ENCODE results near the gene SPR.

Gene SPR

DNA sequence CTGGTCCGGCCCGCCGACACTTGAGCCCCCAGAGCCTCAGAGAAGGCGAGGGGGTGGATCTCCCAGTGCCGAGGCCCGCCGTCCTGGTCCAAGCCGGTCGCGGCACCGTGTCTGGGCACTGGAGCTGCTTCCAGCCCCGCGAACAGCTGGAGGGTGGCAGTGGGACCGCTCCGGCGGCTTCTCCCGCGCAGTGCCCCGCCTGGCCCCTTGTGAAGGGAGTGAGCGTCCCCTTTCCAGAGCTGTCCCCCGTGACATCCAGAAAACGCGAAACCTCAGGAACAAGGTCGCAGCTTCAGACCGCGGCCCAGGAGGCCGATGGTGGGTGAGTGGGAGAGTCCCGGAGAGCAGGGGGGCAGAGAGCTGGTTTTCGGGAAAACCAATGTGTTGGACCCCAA, 29.5 kb downstream of the SPR start:
- DNase-seq = no peak

DNA sequence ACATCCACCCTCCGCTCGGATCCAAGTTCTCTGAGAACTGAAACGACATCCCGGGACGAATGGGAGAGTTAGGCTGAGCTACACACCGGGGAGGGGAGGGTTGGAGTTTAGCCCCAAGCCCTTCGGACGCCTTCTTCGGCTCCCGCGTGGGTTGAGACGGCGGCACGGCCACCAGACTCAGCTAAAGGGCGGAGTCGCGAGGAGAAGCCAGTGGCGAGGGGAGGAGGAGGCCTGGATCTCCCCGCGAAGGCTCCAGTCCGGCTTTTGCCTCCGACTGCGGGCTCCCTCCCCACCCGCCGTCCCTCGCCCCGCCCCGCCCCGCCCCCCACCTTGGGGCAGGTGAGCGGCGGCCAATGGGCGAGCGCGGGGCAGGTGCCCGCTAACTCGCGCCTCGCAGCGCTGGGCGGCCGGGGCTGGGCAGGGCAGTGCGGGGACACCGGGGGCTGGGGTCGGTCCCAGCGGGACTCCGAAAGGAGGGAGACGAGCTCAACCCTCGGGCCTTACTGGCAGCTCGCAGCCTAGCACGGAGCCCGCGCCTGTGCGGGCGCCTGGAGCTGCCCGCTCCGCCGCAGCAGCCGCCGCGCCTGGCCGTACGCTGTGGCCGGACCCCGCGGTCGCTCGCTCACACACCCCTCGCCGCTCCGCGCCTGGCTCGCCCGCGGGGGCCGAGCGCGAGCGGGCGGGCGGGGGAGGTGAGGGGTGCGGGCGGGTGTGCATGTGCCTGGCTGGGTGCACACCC, 30.1 kb downstream of the SPR start, which contains the start of gene EMX1:
EMX1 (plus strand) TSS at position 382 of the 739 bp plus-strand sequence; CDS start at position 716, 334 bp downstream.
- no peak for DNase-seq

DNA sequence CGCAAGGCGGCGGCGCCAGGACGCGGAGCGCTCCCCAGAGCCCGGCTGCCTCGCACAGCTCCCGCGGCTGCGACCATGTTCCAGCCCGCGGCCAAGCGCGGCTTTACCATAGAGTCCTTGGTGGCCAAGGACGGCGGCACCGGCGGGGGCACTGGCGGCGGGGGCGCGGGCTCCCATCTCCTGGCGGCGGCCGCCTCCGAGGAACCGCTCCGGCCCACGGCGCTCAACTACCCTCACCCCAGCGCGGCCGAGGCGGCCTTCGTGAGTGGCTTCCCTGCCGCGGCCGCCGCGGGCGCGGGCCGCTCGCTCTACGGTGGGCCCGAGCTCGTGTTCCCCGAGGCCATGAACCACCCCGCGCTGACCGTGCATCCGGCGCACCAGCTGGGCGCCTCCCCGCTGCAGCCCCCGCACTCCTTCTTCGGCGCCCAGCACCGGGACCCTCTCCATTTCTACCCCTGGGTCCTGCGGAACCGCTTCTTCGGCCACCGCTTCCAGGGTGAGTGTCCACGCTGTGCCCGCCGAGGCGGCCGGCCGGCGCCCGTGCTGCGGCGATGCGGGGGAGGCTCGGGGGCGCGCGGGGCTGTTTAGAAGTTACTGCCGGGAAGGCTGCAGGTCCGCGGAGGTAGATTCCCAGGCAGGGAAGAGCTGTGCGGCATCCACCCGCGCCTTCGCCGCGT, 30.8 kb downstream of the SPR start:
- no peak for DNase-seq

DNA sequence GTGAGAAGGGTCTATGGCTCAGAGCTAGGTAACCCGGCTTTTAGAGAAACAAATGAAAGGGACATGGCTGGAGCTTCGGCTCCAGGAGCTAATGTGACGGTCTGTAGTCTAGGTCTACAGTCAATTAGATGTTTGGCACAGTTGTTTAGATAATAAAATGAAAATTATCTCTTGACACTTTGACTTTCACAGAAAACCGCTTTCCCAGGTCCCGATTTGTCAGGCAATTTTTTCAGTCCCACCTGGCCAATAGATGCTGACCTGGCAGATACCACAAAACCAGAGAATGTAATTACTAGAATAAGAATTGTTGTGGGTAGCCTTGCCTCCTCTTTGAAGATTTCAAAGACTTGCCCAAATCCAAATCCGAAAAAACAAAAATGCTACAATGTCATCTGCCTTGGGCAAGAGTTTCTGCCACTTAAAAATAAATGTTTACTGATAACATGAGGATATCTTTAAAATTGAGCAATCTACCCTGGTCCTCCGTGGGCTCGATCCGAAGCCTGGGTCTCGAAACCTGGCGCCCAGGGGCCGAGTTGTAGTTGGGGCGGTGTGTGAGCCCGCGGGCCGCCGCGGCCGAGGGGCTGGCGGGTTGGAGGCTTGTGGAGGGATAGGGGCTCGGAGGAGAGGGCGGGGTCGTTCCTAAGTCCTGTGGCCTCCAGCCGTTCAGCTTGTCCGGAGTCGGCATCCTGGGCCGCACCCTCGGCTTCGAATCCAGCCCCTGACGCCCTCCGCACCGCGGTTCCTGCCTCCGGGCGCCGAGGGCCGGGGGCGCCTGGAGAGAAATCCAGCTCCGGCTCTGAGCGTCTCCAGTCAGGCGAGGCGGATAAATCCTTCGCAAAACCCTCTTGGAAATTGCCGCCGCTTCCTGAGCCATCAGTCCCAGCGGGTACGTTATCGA, 32.5 kb downstream of the SPR start:
- DNase-seq = no peak

DNA sequence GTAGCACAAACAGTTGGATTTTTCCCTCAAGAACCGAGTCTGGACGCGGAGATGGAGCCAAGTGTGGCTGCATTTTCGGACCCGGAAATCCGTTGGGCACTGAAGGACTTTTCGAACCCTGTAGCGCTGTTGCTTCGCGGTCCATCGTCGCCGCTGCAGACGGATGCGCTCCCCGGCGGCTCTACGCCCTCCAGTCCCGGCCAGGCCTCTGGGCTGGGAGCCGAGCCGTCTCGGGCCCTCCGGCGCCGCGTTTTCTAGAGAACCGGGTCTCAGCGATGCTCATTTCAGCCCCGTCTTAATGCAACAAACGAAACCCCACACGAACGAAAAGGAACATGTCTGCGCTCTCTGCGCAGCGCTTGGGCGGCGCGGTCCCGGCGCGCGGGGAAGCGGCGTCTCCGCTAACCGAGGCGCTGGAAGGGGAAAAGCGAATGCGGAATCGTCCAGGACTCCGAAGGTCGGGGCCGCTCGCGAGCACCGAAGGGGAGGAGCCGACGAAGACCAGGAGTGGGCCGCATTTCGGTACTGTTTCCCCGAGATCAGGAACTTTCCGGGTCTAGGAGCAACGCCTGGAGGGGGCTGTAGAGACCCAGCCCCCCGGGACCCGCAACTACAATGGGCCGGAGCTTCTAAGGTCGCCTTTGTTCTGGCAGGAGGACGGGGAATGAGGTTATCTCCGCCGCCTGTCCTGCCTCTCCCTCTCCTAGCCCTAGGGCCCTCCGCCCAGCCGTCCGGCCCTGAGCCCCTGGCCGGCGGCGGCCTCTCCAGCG, 33.3 kb downstream of the SPR start:
- DNase-seq = no peak

DNA sequence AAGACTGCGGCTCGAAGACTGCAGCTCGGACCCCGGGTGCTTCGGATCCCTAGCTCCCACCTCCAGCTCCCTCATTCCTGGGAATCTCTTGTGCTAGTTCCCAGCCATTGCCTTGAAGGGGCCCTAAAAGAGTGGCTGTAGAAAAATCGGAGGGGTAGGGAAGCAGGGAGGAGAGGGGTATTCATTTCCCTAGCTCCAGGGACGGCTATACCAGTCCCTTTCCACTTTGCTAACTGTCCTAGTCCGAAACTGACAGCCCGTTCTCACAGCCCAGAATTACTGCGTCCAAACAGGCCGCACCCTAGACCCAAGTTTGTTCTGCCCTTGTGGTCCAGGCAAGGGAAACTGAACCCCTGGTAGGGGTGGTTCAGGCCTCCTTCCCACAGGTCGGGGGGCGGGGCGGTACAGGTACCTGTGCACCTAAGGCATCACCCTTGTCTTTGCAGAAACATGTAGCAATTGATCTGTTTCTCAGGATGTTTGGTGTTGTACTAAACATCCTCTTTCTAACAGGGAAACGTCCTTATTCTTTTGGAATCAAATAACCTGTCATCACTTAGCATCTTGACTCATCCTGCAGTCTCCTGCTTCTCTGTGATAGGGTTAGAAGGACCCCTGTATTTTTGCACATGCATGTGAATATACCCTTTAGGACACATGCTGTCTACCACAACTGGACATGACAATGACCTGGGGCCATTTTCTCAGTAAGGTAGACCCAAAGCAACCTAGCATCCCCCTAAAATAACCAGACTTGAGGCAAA, 34.1 kb downstream of the SPR start:
- DNase-seq = no peak

DNA sequence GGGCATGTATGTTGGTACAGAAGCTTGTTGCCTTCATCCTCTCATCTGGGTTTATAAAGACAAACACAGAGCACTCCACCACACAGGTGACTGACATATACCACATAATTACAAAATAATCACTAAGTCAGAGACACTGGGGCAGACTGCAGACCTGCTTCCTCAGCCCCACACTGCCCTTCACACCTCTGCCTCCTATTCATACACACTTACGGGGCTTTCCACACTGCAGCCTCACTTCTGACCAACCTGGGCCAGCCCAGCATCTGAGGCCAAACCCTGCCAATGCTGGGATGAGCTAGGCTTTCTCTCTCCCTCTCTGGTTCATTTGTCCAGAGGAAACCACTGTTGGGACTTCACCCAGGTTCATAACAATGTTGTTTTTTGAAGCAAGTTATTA, 34.6 kb downstream of the SPR start:
- no peak for DNase-seq

DNA sequence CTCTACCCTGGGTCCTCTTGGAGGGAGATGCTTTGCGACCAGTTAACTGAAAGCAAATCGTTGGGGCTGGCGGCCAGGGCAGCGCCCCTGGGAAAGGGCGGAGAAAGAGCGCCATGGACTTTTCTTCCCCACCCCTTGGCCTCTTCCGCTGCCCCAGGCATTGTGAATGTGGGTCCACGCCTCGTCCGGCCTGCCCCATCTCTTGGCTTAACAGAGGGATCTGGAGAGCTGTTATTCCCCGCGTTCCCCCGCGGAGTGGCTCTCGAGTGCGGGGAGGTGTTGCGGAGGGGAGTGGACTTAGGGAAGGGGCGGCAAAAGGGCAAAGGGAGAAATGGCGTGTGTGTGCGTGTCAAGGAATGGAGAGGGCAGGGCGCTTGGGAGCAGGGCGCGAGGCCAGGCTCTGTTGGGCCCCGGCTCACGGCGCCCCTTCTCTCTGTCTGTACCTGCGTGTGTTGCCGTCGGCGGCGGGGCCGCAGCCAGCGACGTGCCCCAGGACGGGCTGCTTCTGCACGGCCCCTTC, 36.7 kb downstream of the SPR start:
- no peak for DNase-seq

DNA sequence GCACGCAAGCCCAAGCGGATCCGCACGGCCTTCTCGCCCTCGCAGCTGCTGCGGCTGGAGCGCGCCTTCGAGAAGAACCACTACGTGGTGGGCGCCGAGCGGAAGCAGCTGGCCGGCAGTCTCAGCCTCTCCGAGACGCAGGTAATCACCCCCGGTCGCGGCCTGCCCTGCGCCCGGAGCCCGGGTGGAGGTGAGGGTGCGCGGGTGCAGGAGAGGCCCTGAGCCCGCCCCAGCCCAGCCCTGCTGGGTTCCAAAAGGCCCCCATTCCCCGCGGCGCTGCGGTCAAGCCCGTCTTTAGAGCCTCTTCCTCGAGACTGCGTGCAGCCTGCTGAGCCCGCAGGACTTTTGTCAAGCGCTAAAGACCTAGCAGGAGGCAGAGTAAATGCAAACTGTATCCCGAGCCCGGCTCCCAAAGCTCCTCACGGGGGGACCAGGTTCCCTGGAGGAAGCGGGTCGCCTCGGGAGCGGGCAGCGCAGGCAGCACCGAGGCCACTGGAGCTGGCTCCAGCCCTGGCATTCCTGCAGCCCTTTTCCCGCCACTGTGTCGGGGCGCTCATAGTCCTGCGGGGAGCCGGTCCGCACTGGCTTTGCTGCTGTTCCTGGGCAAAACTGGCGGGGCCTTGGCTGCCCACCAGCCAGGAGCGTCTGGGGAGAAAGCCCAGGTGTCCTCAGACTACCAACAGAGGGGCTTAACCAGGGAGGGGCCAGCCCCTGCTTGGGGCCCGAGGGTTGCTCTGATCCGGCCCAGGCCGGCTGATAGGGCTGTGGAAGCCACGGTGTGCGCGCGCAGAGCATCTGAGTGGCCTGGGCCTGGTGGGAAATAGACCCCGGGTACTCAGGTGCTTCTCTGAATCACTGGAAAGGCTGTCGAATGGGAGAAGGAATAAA, 37.4 kb downstream of the SPR start:
- no peak for DNase-seq

DNA sequence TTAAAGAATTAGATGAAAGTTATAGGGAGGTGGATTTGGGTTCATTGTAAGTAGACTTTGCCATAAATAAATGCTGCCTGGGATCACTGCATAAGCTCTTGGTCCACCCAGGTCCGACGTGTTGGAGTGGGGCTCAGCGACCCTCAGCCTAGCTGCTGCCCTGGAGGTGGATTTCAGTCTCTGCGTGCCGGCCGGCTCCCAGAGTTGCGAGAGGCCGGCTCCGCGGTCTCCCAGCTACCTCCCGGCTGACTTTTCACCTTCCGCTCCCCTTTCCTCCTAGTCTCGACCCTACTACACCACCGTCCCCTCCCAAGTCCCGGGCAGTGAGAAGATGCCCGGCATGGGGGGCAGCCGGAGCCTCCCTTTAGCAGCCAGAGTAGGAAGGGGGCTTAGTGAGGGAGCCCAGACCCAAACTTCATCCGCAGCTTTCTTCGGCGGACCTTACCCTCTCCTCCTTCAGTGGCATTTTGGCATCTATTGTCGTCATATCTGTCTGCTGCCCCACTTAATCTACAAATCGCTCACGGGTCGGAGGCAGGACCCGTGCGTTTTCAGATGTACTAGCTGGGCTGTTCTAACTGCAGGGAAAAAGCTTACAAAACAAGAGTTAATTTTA, 38.2 kb downstream of the SPR start:
- DNase-seq = no peak

DNA sequence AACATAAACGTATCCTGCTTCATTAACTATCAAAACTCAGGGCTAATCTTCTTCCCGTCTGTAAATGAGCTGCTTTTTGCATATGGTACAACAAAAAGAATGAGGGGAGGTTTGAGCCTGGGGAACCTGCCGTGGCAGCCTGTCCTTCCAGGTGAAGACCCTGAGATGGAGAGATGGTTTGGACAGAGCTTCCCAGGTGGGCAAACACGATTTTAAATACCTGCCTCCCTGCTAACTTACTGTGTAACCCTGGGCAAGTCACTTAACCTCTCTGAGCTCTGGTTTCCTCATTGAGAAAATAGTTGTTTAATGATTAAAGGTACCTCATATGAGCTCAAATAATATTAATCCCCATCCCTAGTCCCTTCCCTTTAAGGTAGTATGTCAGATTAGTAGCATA, 39.2 kb downstream of the SPR start:
- no peak for DNase-seq

DNA sequence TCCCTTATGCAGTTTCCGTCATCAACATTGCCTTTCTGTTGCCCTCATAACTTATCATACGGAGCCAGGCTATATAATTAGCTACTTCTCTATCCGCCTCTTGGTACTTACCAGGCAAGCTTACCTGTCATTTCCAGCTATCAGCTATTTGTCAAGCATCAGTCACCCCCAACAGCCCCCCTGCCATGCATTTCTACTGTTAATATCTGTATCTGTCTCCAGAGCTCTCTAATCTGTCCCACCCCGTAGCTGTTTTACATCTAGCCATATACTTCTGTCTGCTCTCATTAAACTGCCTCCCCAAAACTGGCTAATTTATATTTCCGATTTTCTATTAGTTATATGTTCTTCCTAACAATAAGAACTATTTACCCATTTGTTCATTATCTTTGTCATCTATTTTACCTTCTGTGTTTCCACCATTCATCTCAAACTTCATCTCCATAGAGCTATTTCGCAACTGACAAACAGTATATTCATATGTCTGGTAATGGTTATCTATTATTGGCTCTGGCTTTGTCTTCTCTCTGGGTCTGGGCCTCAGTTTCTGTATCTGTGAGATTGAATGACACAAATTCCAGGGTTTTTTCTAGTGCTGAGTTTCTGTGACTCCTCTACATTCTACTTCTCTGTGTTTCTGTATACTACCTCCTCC, 39.7 kb downstream of the SPR start:
- DNase-seq = no peak

DNA sequence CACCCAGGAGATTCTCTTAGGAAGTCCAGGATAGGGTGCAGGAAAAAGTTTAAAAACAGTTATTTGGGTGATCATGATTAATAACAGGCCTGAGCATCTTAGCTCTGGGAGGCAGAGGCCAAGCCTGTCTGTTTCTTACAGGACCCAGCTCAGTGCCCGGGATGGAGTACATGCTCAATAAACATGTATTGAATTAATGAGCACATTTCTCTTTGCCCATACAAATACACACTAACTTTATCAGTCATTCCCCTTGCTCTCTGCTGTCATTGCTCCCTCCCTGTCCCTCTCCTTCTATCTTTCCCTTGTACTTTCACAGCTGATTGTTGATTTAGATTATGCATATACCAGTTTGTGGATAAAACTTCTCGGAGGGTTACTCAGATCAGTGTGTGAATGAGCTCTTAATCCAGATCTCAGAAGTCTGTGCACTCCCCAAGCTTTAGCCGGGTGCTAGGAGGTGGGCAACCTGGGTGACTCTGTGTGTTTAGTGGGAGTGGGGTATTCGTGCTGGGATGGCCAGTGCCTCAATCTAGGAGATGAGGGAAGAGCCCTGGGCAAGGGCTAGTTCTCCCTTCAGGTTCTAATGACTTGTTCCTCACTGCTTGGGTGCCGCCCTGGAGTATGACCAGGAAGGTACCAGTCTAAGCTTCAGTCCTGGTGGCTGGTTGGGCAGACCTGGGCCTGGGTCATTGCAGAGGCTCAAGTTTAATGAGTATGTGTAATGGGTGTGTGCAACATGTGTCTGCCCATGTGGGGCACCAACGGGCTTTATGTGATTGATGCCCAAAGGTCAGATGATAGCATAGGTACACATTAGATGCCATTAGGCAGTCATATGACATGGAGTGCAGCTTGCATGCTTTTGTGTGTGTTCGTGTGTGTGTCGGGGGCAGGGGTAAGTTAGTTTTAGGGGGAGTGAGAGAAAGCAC, 40.7 kb downstream of the SPR start:
- no peak for DNase-seq

DNA sequence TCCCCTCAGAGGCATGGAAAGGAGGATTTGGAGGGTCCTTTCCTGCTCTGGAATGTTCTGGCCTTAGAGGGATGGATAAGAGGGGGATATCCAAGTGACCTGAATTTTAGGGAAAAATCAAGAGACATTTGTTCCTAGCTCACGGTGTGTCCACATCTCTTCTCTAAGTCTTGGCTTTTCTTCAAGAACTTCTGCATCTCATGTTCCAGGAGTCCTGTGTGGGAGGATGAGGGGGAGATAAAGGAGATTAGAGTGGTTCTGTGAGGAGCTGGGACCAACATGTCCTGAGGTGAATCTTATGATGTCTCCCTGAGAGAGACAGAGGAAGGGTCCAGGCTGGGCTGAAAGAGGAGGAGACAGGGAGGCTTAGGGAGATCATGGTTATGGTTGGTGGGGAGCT, 41.8 kb downstream of the SPR start:
- no peak for DNase-seq

DNA sequence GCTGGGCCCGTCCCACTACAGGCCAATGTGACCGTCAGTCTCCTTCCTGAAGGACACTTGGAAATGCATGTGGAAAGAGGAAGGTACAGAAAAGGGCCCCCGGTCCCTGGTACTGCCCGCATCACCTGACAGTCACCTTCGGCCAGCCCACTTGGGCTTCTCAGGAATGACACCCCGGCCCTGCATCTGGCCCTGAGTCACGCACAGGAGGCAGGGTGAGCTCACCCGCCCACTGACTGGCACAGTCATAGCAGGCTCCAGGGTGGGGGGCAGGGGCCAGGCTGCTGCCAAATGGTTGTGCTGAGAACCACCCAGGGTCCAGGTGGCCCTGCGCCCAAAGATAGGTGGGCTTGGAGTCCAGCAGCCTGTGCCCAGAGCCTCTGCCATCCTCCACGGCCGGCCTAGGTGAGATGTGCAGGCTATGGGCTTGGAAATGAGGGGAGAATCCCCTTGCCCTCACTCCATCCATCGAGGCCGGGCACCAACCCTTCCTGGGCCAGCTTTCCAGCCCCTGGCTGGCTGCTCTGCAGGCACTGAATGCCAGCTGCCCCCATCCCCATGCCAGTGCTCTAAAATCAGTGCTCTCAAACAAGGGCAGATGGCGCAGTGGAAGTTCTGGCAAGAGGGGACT, 44.2 kb downstream of the SPR start:
- no peak for DNase-seq

DNA sequence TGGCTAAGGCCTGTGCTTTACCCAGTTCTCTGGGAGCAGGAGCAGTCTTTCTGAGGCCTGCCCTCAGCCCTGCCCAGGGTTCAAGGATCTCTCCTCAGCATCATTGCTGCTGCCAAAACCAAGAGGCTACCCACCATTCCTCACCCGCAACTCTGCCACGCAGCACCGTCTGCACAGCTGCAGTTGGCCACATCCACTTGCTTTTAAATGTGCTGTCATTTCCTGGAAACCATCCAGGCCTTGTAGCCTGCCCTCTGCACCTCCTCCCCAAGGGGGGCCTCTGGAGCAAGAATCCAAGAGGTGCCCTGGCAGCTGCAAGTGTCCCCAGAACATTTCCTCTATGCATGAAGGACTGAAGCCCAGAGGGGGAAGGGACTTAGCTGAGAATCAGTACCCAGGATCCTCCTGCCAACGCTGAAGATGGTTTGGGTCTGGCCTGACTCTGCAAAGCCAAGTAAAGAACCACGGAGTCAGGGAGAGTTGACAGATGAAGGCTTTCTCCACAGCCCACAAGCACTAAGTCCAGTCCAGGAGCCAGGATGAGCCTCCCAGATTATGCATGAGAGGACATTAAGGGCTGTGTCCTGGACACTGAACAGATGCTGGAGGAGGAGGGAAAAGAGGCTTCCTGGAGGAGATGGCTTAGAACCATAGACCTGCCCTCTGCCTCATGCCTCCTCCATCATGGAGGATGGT, 45.0 kb downstream of the SPR start:
- no peak for DNase-seq

DNA sequence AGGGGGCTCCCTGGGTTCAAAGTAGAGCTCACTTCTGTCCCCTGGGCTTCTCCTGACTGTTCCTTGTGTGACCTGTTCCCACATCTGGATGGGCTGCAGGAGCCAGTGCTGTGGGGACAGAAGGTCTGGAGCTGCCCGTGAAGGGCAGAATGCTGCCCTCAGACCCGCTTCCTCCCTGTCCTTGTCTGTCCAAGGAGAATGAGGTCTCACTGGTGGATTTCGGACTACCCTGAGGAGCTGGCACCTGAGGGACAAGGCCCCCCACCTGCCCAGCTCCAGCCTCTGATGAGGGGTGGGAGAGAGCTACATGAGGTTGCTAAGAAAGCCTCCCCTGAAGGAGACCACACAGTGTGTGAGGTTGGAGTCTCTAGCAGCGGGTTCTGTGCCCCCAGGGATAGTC, 45.6 kb downstream of the SPR start:
- DNase-seq = no peak

Data from SHP77 (cell line).